Stimulated activated naive CD8-positive, alpha-beta T cell treated with anti-CD3 and anti-CD28 coated beads, Interleukin-15, Interleukin-2, amounts not matched to agents 100 ng/mL and 50 ng/mL, for 24 hours (primary cell): ENCODE data around the gene RET.
"Not testable (repeated sequence)": the region's sequence is repeated elsewhere in the genome, so short reads cannot be mapped to it uniquely, and the experiment has no call there.

ENCODE experiments used
- H3K27ac Mint-ChIP-seq: one replicate; pipeline ENCODE4 v1.8.0; 2021; ENCODE audit warnings: mild to moderate bottlenecking, mixed read lengths
- H3K27me3 Mint-ChIP-seq: one replicate; pipeline ENCODE4 v1.8.0; 2021; ENCODE audit warnings: mixed read lengths
- H3K36me3 Mint-ChIP-seq: one replicate; pipeline ENCODE4 v1.8.0; 2021; ENCODE audit warnings: low read depth, mixed read lengths
- H3K4me1 Mint-ChIP-seq: one replicate; pipeline ENCODE4 v1.8.0; 2021; ENCODE audit warnings: low read depth, mixed read lengths
- H3K4me3 Mint-ChIP-seq: one replicate; pipeline ENCODE4 v1.8.0; 2021; ENCODE audit warnings: mild to moderate bottlenecking, mixed read lengths
- H3K9me3 Mint-ChIP-seq: one replicate; pipeline ENCODE4 v1.8.0; 2021; ENCODE audit warnings: mixed read lengths

RET gene

GRCh38 chr10:43145311-43145710 is 68.4 kb downstream of the RET start:
- Mint-ChIP-seq H3K4me1 (peaks cover 79% of the 10 kb centered on the region), H3K27ac (peak overlapping the region; percentile 45), H3K4me3 (no peak overlapping the region), H3K9me3 (peaks cover 5% of the 10 kb centered on the region), H3K27me3 (no peaks in the 10 kb centered on the region), H3K36me3 (peaks cover 32% of the 10 kb centered on the region)

- H3K4me3 Mint-ChIP-seq, H3K9me3 Mint-ChIP-seq, H3K27me3 Mint-ChIP-seq, H3K27ac Mint-ChIP-seq: not testable (repeated sequence)
- Mint-ChIP-seq H3K4me1 (peaks cover 79% of the 10 kb centered on the region), H3K36me3 (peaks cover 31% of the 10 kb centered on the region)
These were observed 69.1 kb downstream of the RET start for GRCh38 chr10:43145936-43146335.

- H3K4me3 Mint-ChIP-seq = no peak overlapping the region
- H3K4me1 Mint-ChIP-seq = peaks cover 63% of the 10 kb centered on the region
- peak overlapping the region; percentile 17 for H3K27ac Mint-ChIP-seq
- H3K27me3 Mint-ChIP-seq = no peaks in the 10 kb centered on the region
- H3K36me3 Mint-ChIP-seq = peaks cover 45% of the 10 kb centered on the region
- H3K9me3 Mint-ChIP-seq = peaks cover 5% of the 10 kb centered on the region
These were observed 74.5 kb downstream of the RET start for GRCh38 chr10:43151371-43151770.

- peaks cover 62% of the 10 kb centered on the region for H3K4me1 Mint-ChIP-seq
- no peak overlapping the region for H3K4me3 Mint-ChIP-seq
These were observed 77.0 kb downstream of the RET start for GRCh38 chr10:43153901-43154300.

GRCh38 chr10:43155221-43155620 is 78.4 kb downstream of the RET start:
- H3K27ac Mint-ChIP-seq = no peak overlapping the region

More at GRCh38 chr10:43153901-43154300, 77.0 kb downstream of the RET start:
- no peaks in the 10 kb centered on the region for H3K9me3 Mint-ChIP-seq
- H3K27ac Mint-ChIP-seq = no peak overlapping the region
- no peaks in the 10 kb centered on the region for H3K27me3 Mint-ChIP-seq
- peaks cover 34% of the 10 kb centered on the region for H3K36me3 Mint-ChIP-seq

GRCh38 chr10:43155741-43156140 is 78.9 kb downstream of the RET start:
- Mint-ChIP-seq H3K9me3 (no peaks in the 10 kb centered on the region), H3K4me1 (peaks cover 67% of the 10 kb centered on the region), H3K4me3 (no peak overlapping the region), H3K27me3 (no peaks in the 10 kb centered on the region), H3K36me3 (peaks cover 23% of the 10 kb centered on the region), H3K27ac (no peak overlapping the region)

More at GRCh38 chr10:43155221-43155620, 78.4 kb downstream of the RET start:
- H3K27me3 Mint-ChIP-seq = no peaks in the 10 kb centered on the region
- no peaks in the 10 kb centered on the region for H3K9me3 Mint-ChIP-seq
- H3K4me3 Mint-ChIP-seq = no peak overlapping the region
- peaks cover 25% of the 10 kb centered on the region for H3K36me3 Mint-ChIP-seq
- H3K4me1 Mint-ChIP-seq = peaks cover 67% of the 10 kb centered on the region

- Mint-ChIP-seq H3K4me1 (peaks cover 67% of the 10 kb centered on the region), H3K4me3 (no peak overlapping the region), H3K36me3 (peaks cover 28% of the 10 kb centered on the region), H3K9me3 (no peaks in the 10 kb centered on the region), H3K27me3 (no peaks in the 10 kb centered on the region), H3K27ac (no peak overlapping the region)
These were observed 79.9 kb downstream of the RET start for GRCh38 chr10:43156590-43157341.

GRCh38 chr10:43158636-43159035 is 81.8 kb downstream of the RET start:
- Mint-ChIP-seq H3K4me1 (peaks cover 76% of the 10 kb centered on the region), H3K4me3 (no peak overlapping the region), H3K27ac (no peak overlapping the region), H3K9me3 (no peaks in the 10 kb centered on the region), H3K27me3 (no peaks in the 10 kb centered on the region), H3K36me3 (peaks cover 45% of the 10 kb centered on the region)

GRCh38 chr10:43160046-43160920 is 83.4 kb downstream of the RET start:
- H3K4me3 Mint-ChIP-seq = peak overlapping the region; percentile 48
- peaks cover 53% of the 10 kb centered on the region for H3K36me3 Mint-ChIP-seq
- peaks cover 69% of the 10 kb centered on the region for H3K4me1 Mint-ChIP-seq
- peak overlapping the region; percentile 94 for H3K27ac Mint-ChIP-seq
- H3K9me3 Mint-ChIP-seq = no peaks in the 10 kb centered on the region
- H3K27me3 Mint-ChIP-seq = no peaks in the 10 kb centered on the region

GRCh38 chr10:43160921-43161255 is 84.0 kb downstream of the RET start:
- Mint-ChIP-seq H3K27ac (peak overlapping the region; percentile 94), H3K4me3 (peak overlapping the region; percentile 48), H3K27me3 (no peaks in the 10 kb centered on the region), H3K9me3 (no peaks in the 10 kb centered on the region), H3K4me1 (peaks cover 65% of the 10 kb centered on the region), H3K36me3 (peaks cover 47% of the 10 kb centered on the region)

- no peak overlapping the region for H3K4me3 Mint-ChIP-seq
- peaks cover 61% of the 10 kb centered on the region for H3K4me1 Mint-ChIP-seq
These were observed 85.7 kb downstream of the RET start for GRCh38 chr10:43162604-43163003.

GRCh38 chr10:43166207-43166879 is 89.5 kb downstream of the RET start:
- peaks cover 34% of the 10 kb centered on the region for H3K4me1 Mint-ChIP-seq
- H3K4me3 Mint-ChIP-seq = no peak overlapping the region
- H3K27me3 Mint-ChIP-seq = no peaks in the 10 kb centered on the region
- no peaks in the 10 kb centered on the region for H3K9me3 Mint-ChIP-seq
- H3K36me3 Mint-ChIP-seq = peaks cover 51% of the 10 kb centered on the region
- H3K27ac Mint-ChIP-seq = peak overlapping the region; percentile 4

More at GRCh38 chr10:43162604-43163003, 85.7 kb downstream of the RET start:
- peaks cover 37% of the 10 kb centered on the region for H3K36me3 Mint-ChIP-seq
- peak overlapping the region; percentile 63 for H3K27ac Mint-ChIP-seq
- H3K27me3 Mint-ChIP-seq = no peaks in the 10 kb centered on the region
- no peaks in the 10 kb centered on the region for H3K9me3 Mint-ChIP-seq

- Mint-ChIP-seq H3K36me3 (peaks cover 51% of the 10 kb centered on the region), H3K9me3 (no peaks in the 10 kb centered on the region), H3K27ac (no peak overlapping the region), H3K27me3 (no peaks in the 10 kb centered on the region), H3K4me1 (peaks cover 34% of the 10 kb centered on the region), H3K4me3 (no peak overlapping the region)
These were observed 90.1 kb downstream of the RET start for GRCh38 chr10:43166880-43167497.

- Mint-ChIP-seq H3K27ac (no peak overlapping the region), H3K36me3 (peaks cover 52% of the 10 kb centered on the region), H3K4me3 (no peak overlapping the region), H3K9me3 (no peaks in the 10 kb centered on the region), H3K4me1 (peaks cover 34% of the 10 kb centered on the region), H3K27me3 (no peaks in the 10 kb centered on the region)
These were observed 90.6 kb downstream of the RET start for GRCh38 chr10:43167498-43167889.
